H1 (cell line): ENCODE results near the gene DPF3. TPM values are rescaled to one million over a fixed set of nuclear protein-coding genes. Genes with fewer than 3 reads are reported as not detected.

ENCODE experiments used
- CTCF ChIA-PET: fragments of 300-600 bp; sonication (Branson Sonifier 250); formaldehyde crosslinking; loops from one replicate; lab custom pipeline; 2021; ENCODE audit not compliant: partially characterized antibody; lab: Charles Lee
- POLR2A ChIA-PET: fragments of 300-600 bp; sonication (Branson Sonifier 250); formaldehyde crosslinking; loops from one replicate; lab custom pipeline; 2021; ENCODE audit warnings: inconsistent platforms; ENCODE audit not compliant: partially characterized antibody; lab: Charles Lee
- DNase-seq, 2 experiments: peaks; one replicate each; pipeline versions ENCODE4 v3.0.0 to v3.0.0-alpha.2; 2010 to 2022; ENCODE audit warnings: low spot score in 2 of 2, low read depth in 1 of 2, mixed read lengths in 1 of 2
- FAIRE-seq: peaks from 2 replicates; lab custom pipeline; 2011; peaks lifted over from hg19 to GRCh38; lab: Jason Lieb, UNC
- H2AFZ ChIP-seq: 2 replicates; pipeline ENCODE4 v1.8.1; 2012; ENCODE audit warnings: low read length, inconsistent platforms
- H2AK5ac ChIP-seq: 2 replicates; pipeline ENCODE4 v1.6.1; 2013; ENCODE audit warnings: low read depth, low read length
- H2BK120ac ChIP-seq: replicated peaks from 2 replicates; pipeline ENCODE3; 2013; ENCODE audit warnings: low read depth, low read length, inconsistent platforms
- H2BK12ac ChIP-seq: 2 replicates; pipeline ENCODE4 v1.6.1; 2013; ENCODE audit warnings: low read depth, low read length
- H2BK15ac ChIP-seq: 2 replicates; pipeline ENCODE4 v1.6.1; 2013; ENCODE audit warnings: low read length
- H2BK20ac ChIP-seq: 2 replicates; pipeline ENCODE4 v1.6.1; 2013; ENCODE audit warnings: low read length
- H2BK5ac ChIP-seq: 2 replicates; pipeline ENCODE4 v1.6.1; 2013; ENCODE audit warnings: low read depth, low read length
- H3K14ac ChIP-seq: 2 replicates; pipeline ENCODE4 v1.6.1; 2013; ENCODE audit warnings: inconsistent platforms; ENCODE audit not compliant: insufficient read length
- H3K18ac ChIP-seq: 2 replicates; pipeline ENCODE4 v1.6.1; 2013; ENCODE audit warnings: low read length; ENCODE audit errors: extremely low read depth
- H3K23ac ChIP-seq: 2 replicates; pipeline ENCODE4 v1.6.1; 2013; ENCODE audit warnings: inconsistent platforms; ENCODE audit not compliant: insufficient read length
- H3K23me2 ChIP-seq: 2 replicates; pipeline ENCODE4 v1.6.1; 2013; ENCODE audit warnings: low read depth, low read length
- H3K27ac ChIP-seq: 2 replicates; pipeline ENCODE4 v1.6.1; 2011; ENCODE audit warnings: low read depth, low read length, inconsistent platforms
- H3K27me3 ChIP-seq, 4 experiments: replicated peaks in 1 of 4; 1 replicate in 1 of 4; 2 replicates in 3 of 4; pipeline versions ENCODE4 v1.6.1 to v1.8.1; 2011 to 2013; ENCODE audit warnings: low read length in 3 of 4, mild to moderate bottlenecking in 3 of 4, inconsistent platforms in 2 of 4, mixed read lengths in 2 of 4, moderate library complexity in 1 of 4; ENCODE audit not compliant: control insufficient read depth in 3 of 4, insufficient read depth in 3 of 4; ENCODE audit errors: extremely low read depth in 1 of 4
- H3K36me3 ChIP-seq, 4 experiments: 2 replicates each; pipeline versions ENCODE4 v1.6.1 to v1.8.1; 2011 to 2013; ENCODE audit warnings: mild to moderate bottlenecking in 4 of 4, low read length in 3 of 4, moderate library complexity in 2 of 4, control low read depth in 1 of 4, inconsistent platforms in 1 of 4; ENCODE audit not compliant: insufficient read depth in 4 of 4, control insufficient read depth in 2 of 4
- H3K4ac ChIP-seq: replicated peaks from 2 replicates; pipeline ENCODE3; 2013; ENCODE audit warnings: low read length, low read depth, mixed read lengths, inconsistent platforms; ENCODE audit not compliant: insufficient read length
- H3K4me1 ChIP-seq, 4 experiments: replicated peaks in 1 of 4; 1 replicate in 1 of 4; 2 replicates in 3 of 4; pipeline versions ENCODE4 v1.6.1 to v1.8.1; 2011 to 2013; ENCODE audit warnings: low read length in 3 of 4, inconsistent platforms in 2 of 4, mixed read lengths in 1 of 4; ENCODE audit not compliant: insufficient read depth in 4 of 4, control insufficient read depth in 3 of 4
- H3K4me2 ChIP-seq, 2 experiments: 2 replicates each; pipeline versions ENCODE4 v1.6.1 to v1.8.1; 2011 to 2013; ENCODE audit warnings: low read depth in 2 of 2, low read length in 2 of 2, control low read depth in 1 of 2, inconsistent platforms in 1 of 2, mild to moderate bottlenecking in 1 of 2; ENCODE audit not compliant: insufficient read depth in 1 of 2
- H3K4me3 ChIP-seq, 4 experiments: fragments of 200-600, 300-600 bp in 1 of 4; sonication (generic), shearing (Covaris generic), sonication (Bioruptor Twin) in 1 of 4; 2 replicates each; pipeline versions ENCODE4 v1.5.1 to v1.8.1; 2011 to 2016; ENCODE audit warnings: low read length in 4 of 4, low read depth in 3 of 4, control low read depth in 2 of 4, inconsistent platforms in 2 of 4, mild to moderate bottlenecking in 2 of 4, mixed read lengths in 1 of 4, moderate library complexity in 1 of 4; ENCODE audit not compliant: insufficient read depth in 2 of 4; ENCODE audit errors: extremely low read depth in 1 of 4
- H3K56ac ChIP-seq: replicated peaks from 2 replicates; pipeline ENCODE3; 2013; ENCODE audit warnings: low read depth, mild to moderate bottlenecking, mixed read lengths, low read length, inconsistent platforms; ENCODE audit not compliant: insufficient read length
- H3K79me1 ChIP-seq: 2 replicates; pipeline ENCODE4 v1.6.1; 2013; ENCODE audit warnings: low read depth, low read length, control low read depth
- H3K79me2 ChIP-seq, 2 experiments: 2 replicates each; pipeline versions ENCODE4 v1.6.1 to v1.8.1; 2012 to 2013; ENCODE audit warnings: low read length in 2 of 2, mild to moderate bottlenecking in 2 of 2, inconsistent platforms in 1 of 2; ENCODE audit not compliant: insufficient read depth in 2 of 2, control insufficient read depth in 1 of 2
- H3K9ac ChIP-seq, 4 experiments: replicated peaks in 1 of 4; 1 replicate in 1 of 4; 2 replicates in 3 of 4; pipeline versions ENCODE4 v1.6.1 to v1.8.1; 2011 to 2013; ENCODE audit warnings: low read depth in 3 of 4, low read length in 3 of 4, control low read depth in 2 of 4, mild to moderate bottlenecking in 2 of 4, moderate library complexity in 2 of 4, inconsistent platforms in 1 of 4; ENCODE audit errors: extremely low read depth in 1 of 4
- H3K9me3 ChIP-seq, 2 experiments: 2 replicates each; pipeline versions ENCODE4 v1.6.1 to v1.8.1; 2012 to 2013; ENCODE audit warnings: mild to moderate bottlenecking in 2 of 2, moderate library complexity in 2 of 2, control low read depth in 1 of 2, inconsistent platforms in 1 of 2, low read depth in 1 of 2, low read length in 1 of 2, mixed read lengths in 1 of 2; ENCODE audit not compliant: insufficient read depth in 2 of 2
- H4K20me1 ChIP-seq, 2 experiments: replicated peaks in 1 of 2; 2 replicates each; pipeline versions ENCODE3 to v1.8.1; 2011 to 2013; ENCODE audit warnings: inconsistent platforms in 2 of 2, low read length in 2 of 2, mild to moderate bottlenecking in 1 of 2; ENCODE audit not compliant: insufficient read depth in 2 of 2, control insufficient read depth in 1 of 2
- H4K5ac ChIP-seq: 2 replicates; pipeline ENCODE4 v1.6.1; 2013; ENCODE audit warnings: low read length, low read depth, mixed read lengths, inconsistent platforms; ENCODE audit not compliant: insufficient read length
- H4K8ac ChIP-seq: 2 replicates; pipeline ENCODE4 v1.8.0; 2013; ENCODE audit warnings: mild to moderate bottlenecking, moderate library complexity, low read length, inconsistent platforms; ENCODE audit not compliant: insufficient read depth; ENCODE audit errors: extremely low read depth
- H4K91ac ChIP-seq: replicated peaks from 2 replicates; pipeline ENCODE3; 2013; ENCODE audit warnings: low read length, mixed read lengths, inconsistent platforms; ENCODE audit not compliant: insufficient read length
- ATF3 ChIP-seq: IDR thresholded peaks from 2 replicates; pipeline ENCODE4 v1.6.1; 2011; ENCODE audit warnings: low read depth, mild to moderate bottlenecking, low read length; ENCODE audit not compliant: insufficient read depth
- KDM1A ChIP-seq: fragments of 200-600, 300-600 bp; sonication (generic); IDR thresholded peaks from 2 replicates; pipeline ENCODE4 v1.7.1; 2016; ENCODE audit warnings: mild to moderate bottlenecking, low read length, borderline replicate concordance
- NRF1 ChIP-seq: IDR thresholded peaks from 2 replicates; pipeline ENCODE4 v1.6.1; 2011; ENCODE audit warnings: mild to moderate bottlenecking, low read depth, low read length, improper control_type of control experiment
- SRF ChIP-seq: IDR thresholded peaks from 2 replicates; pipeline ENCODE4 v1.6.1; 2011; ENCODE audit warnings: mild to moderate bottlenecking, low read depth, low read length, moderate library complexity
- WGBS, 2 experiments: shearing (Covaris generic) in 1 of 2; methylation state at CpG; one replicate each; pipeline versions ENCODE4 v1.1.6 to v1.1.7; 2013 to 2015; ENCODE audit warnings: low lambda C conversion rate in 2 of 2, mixed read lengths in 2 of 2, inconsistent platforms in 1 of 2, low coverage in 1 of 2, missing lambda C conversion rate in 1 of 2; ENCODE audit not compliant: insufficient replicate concordance in 2 of 2, insufficient coverage in 1 of 2, insufficient read length in 1 of 2; ENCODE audit errors: extremely low coverage in 1 of 2, missing lambda C conversion rate in 1 of 2; 5-methylcytosine and 5-hydroxymethylcytosine counted together
- polyA plus RNA-seq, 7 experiments: library from polyadenylated mRNA; depleted of rRNA in 3 of 7; stranded (reverse) in 5 of 7; unstranded in 2 of 7; fragments of >200 nt in 5 of 7; fragments of 200-250 nt in 2 of 7; gene quantifications; 1 replicate in 5 of 7; 2 replicates in 1 of 7; 4 replicates in 1 of 7; pipeline versions ENCODE4 v1.2.1 to v1.2.3, GENCODE V29; 2011 to 2013; ENCODE audit warnings: missing spikeins in 2 of 7, mixed read lengths in 2 of 7
- total RNA-seq: library from RNA; stranded (reverse); fragmentation: NEBNext Ultra II Directional; extraction: Animal tissue kit (Norgen Biotek cat#: 25700); gene quantifications from 2 replicates; pipeline ENCODE4 v1.2.1, GENCODE V29; 2021

DPF3 gene
- total and polyA plus RNA-seq, 2 of the 8 experiments (the other 6 are each of a cell fraction or from before 2014, with no cell fraction given), result 0.19 TPM; not detected in 1

GRCh38 chr14:72882463-72882862, 11.4 kb downstream of the DPF3 start:
- peaks cover 0 to 1% (median 0%) of the 10 kb centered on the region in 4 experiments; a peak in 1 of 7 replicates for H3K27me3 ChIP-seq
- DNase-seq, result no peak
- H3K4me2 ChIP-seq, result no peak overlapping the region
- no peaks in the 10 kb centered on the region for H3K79me2 ChIP-seq
- no peak overlapping the region for H2BK15ac ChIP-seq
- CTCF ChIA-PET, result interaction anchor here (0.7 to 2.5 kb wide), 5 partner anchors 9 to 413 kb away, joined by 3 to 10 read pairs (median 4); no protein-coding TSS in a partner anchor
- H3K27ac ChIP-seq, result no peak overlapping the region
- no peak overlapping the region for H2BK120ac ChIP-seq
- no peak for FAIRE-seq
- H2AK5ac ChIP-seq, result no peak overlapping the region
- WGBS, 2 experiments, result 80% methylated on average over 4 of the region's 7 CpGs; no CpG with 5 or more reads in 1 of the 2 experiments
- no peaks in the 10 kb centered on the region; a peak in 2 of 7 replicates for H3K4me1 ChIP-seq
- no peak overlapping the region for H2BK5ac ChIP-seq
- no peak overlapping the region for H3K4ac ChIP-seq
- TF ChIP-seq SRF (no peak), KDM1A (no peak), NRF1 (no peak), ATF3 (no peak)
- TF ChIP-seq, all 59 proteins: peak for 0
- Histone ChIP-seq H3K79me1 (no peaks in the 10 kb centered on the region), H3K9ac (no peak overlapping the region), H3K36me3 (no peaks in the 10 kb centered on the region), H4K20me1 (no peaks in the 10 kb centered on the region), H3K56ac (no peak overlapping the region), H3K9me3 (peaks cover 0 to 2% of the 10 kb centered on the region in 2 experiments; a peak in 1 of 4 replicates), H3K23me2 (no peaks in the 10 kb centered on the region; the same call in 1 of the 2 replicates), H2AFZ (peak overlapping the region; percentile 93; the same call in 1 of the 2 replicates), H3K4me3 (no peak overlapping the region), H3K23ac (no peak overlapping the region), H2BK12ac (no peak overlapping the region), H4K8ac (no peak overlapping the region), H3K18ac (no peak overlapping the region), H3K14ac (no peak overlapping the region), H2BK20ac (no peak overlapping the region), H4K91ac (no peak overlapping the region), H4K5ac (no peak overlapping the region)
- POLR2A ChIA-PET, result interaction anchor here (1.5 kb wide), 1 partner anchor 9 kb away, joined by 7 read pairs; no protein-coding TSS in a partner anchor
